ENCODE measurements around the gene ZCCHC2. TPM values are rescaled to one million over a fixed set of nuclear protein-coding genes. Genes with fewer than 3 reads are reported as not detected.

Gene ZCCHC2
- total and polyA plus RNA-seq, 2 of the 13 experiments (the other 11 are each of a cell fraction or from before 2014, with no cell fraction given) = 62.5 to 76.1 TPM

DNA sequence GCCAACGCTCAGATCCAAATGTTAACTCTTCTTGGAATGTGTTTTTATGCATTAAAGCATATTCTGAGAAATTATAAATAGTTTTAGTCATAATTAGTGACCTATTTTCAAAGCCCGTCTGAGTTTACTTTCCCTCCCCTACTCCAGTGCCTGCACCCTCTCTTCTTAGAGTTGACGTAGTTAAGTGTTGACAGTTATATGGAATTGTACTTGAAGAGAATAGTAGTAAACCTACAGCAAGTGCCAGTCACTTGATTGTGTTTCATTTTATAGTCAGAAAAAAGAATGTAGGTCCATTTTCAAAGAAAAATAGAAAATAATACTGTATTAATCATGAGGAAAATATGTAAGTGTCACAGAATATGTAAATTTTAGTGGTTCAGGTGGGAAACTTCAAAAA is 41.2 kb downstream of the ZCCHC2 start:
- no peak overlapping the region for H2AFZ ChIP-seq (ENCODE audit: low read length)
- in situ Hi-C loops (cut with HindIII; ENCODE audit: extremely low pct_ligation_motif_present, low pct_unique_long_range_greater_than_20kb) (no loop called here), intact Hi-C loops (cut with micrococcal nuclease; ENCODE audit: unreplicated experiment) (no loop called here)
- no TSS peak for BruUV-seq (replicated peaks)
- ATAC-seq (no peak), DNase-seq (ENCODE audit: low spot score) (no peak), FAIRE-seq (no peak)
- no peak overlapping the region for H3K27ac ChIP-seq (ENCODE audit: extremely low read length, insufficient read depth, low read length)
- H4K20me1 ChIP-seq (ENCODE audit: insufficient read depth, low read length) = no peaks in the 10 kb centered on the region; the same call in 1 of the 2 replicates
- H3K9ac ChIP-seq (ENCODE audit: insufficient read depth, low read depth, low read length) = no peak overlapping the region
- 97% methylated on average over 3 of the region's 3 CpGs for WGBS (ENCODE audit: low lambda C conversion rate)
- peaks cover 15 to 82% of the 10 kb centered on the region in 2 experiments for H3K36me3 ChIP-seq (replicated peaks in 1 of 2; ENCODE audit: control insufficient read depth in 1 of 2, insufficient read depth in 2 of 2, low read length in 2 of 2)
- ChIA-PET POLR2A (no interaction called here), CTCF (ENCODE audit: low intra/inter-chr PET ratio, low total read pairs) (no interaction called here)
- TF ChIP-seq ZNF761 (CRISPR knock-in tag; conservative IDR thresholded peaks at IDR 0.05) (no peak), ZBTB8A (CRISPR knock-in tag; IDR thresholded peaks at IDR 0.05; ENCODE audit: borderline replicate concordance, low read depth) (no peak), SIX4 (CRISPR knock-in tag; IDR thresholded peaks at IDR 0.05) (no peak), XRCC5 (optimal IDR thresholded peaks at IDR 0.05; ENCODE audit: low read length) (no peak)
- H3K79me2 ChIP-seq (ENCODE audit: insufficient read depth, low read length) = no peaks in the 10 kb centered on the region
- H3K9me3 ChIP-seq (ENCODE audit: low read length) = no peaks in the 10 kb centered on the region
- no peak overlapping the region for H3K4me3 ChIP-seq (replicated peaks in 1 of 3; ENCODE audit: insufficient read depth in 1 of 3, low read depth in 2 of 3, low read length in 3 of 3)
- no peaks in the 10 kb centered on the region for H3K27me3 ChIP-seq (ENCODE audit: control insufficient read depth in 1 of 2, insufficient read depth in 2 of 2, low read length in 2 of 2)
- no peak overlapping the region for H3K4me2 ChIP-seq (ENCODE audit: low read depth, low read length)
- no peaks in the 10 kb centered on the region for H3K4me1 ChIP-seq (ENCODE audit: insufficient read depth, low read length)

- ATAC-seq (peak; percentile 42; the same call in 2 of the 3 replicates), FAIRE-seq (no peak), DNase-seq (ENCODE audit: low spot score) (peak; percentile 27)
- H4K20me1 ChIP-seq (ENCODE audit: insufficient read depth, low read length) = no peaks in the 10 kb centered on the region
- H3K4me1 ChIP-seq (ENCODE audit: insufficient read depth, low read length) = no peaks in the 10 kb centered on the region
- ChIA-PET CTCF (ENCODE audit: low intra/inter-chr PET ratio, low total read pairs) (interaction anchor here (1.2 kb wide), 1 partner anchor 140 kb away, joined by 5 read pairs; no protein-coding TSS in a partner anchor), POLR2A (no interaction called here)
- BruUV-seq (replicated peaks) = no TSS peak
- in situ Hi-C loops (cut with HindIII; ENCODE audit: extremely low pct_ligation_motif_present, low pct_unique_long_range_greater_than_20kb) = no loop called here
- H2AFZ ChIP-seq (ENCODE audit: low read length) = no peak overlapping the region
- TF ChIP-seq STAG1 (CRISPR knock-in tag; IDR thresholded peaks at IDR 0.05) (peak; percentile 50), ZNF496 (CRISPR knock-in tag; IDR thresholded peaks at IDR 0.05; ENCODE audit: insufficient replicate concordance) (no peak), ZNF552 (CRISPR knock-in tag; IDR thresholded peaks at IDR 0.05; ENCODE audit: borderline replicate concordance) (no peak), SMC3 (IDR thresholded peaks at IDR 0.05; ENCODE audit: low read length) (peak; percentile 30; the same call in 1 of the 2 replicates)
- TF ChIP-seq, protein P1, sequence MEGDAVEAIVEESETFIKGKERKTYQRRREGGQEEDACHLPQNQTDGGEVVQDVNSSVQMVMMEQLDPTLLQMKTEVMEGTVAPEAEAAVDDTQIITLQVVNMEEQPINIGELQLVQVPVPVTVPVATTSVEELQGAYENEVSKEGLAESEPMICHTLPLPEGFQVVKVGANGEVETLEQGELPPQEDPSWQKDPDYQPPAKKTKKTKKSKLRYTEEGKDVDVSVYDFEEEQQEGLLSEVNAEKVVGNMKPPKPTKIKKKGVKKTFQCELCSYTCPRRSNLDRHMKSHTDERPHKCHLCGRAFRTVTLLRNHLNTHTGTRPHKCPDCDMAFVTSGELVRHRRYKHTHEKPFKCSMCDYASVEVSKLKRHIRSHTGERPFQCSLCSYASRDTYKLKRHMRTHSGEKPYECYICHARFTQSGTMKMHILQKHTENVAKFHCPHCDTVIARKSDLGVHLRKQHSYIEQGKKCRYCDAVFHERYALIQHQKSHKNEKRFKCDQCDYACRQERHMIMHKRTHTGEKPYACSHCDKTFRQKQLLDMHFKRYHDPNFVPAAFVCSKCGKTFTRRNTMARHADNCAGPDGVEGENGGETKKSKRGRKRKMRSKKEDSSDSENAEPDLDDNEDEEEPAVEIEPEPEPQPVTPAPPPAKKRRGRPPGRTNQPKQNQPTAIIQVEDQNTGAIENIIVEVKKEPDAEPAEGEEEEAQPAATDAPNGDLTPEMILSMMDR (CRISPR knock-in tag; IDR thresholded peaks at IDR 0.05) = peak; percentile 45
- H3K9ac ChIP-seq (ENCODE audit: insufficient read depth, low read depth, low read length) = no peak overlapping the region
- H3K79me2 ChIP-seq (ENCODE audit: insufficient read depth, low read length) = no peaks in the 10 kb centered on the region
- H3K9me3 ChIP-seq (ENCODE audit: low read length) = no peaks in the 10 kb centered on the region
- H3K27me3 ChIP-seq (ENCODE audit: control insufficient read depth in 1 of 2, insufficient read depth in 2 of 2, low read length in 2 of 2) = no peaks in the 10 kb centered on the region
- intact Hi-C loops (cut with micrococcal nuclease; ENCODE audit: unreplicated experiment) = no loop called here
- peaks cover 15 to 80% of the 10 kb centered on the region in 2 experiments for H3K36me3 ChIP-seq (replicated peaks in 1 of 2; ENCODE audit: control insufficient read depth in 1 of 2, insufficient read depth in 2 of 2, low read length in 2 of 2)
- H3K4me2 ChIP-seq (ENCODE audit: low read depth, low read length) = no peak overlapping the region
- H3K27ac ChIP-seq (ENCODE audit: extremely low read length, insufficient read depth, low read length) = no peak overlapping the region
- 95% methylated on average over 5 of the region's 5 CpGs for WGBS (ENCODE audit: low lambda C conversion rate)
- H3K4me3 ChIP-seq (replicated peaks in 1 of 3; ENCODE audit: insufficient read depth in 1 of 3, low read depth in 2 of 3, low read length in 3 of 3) = no peak overlapping the region
Observed at GRCh38 chr18:62566199-62566598, 43.4 kb downstream of the ZCCHC2 start.
